NCI-H460 (cell line): Measurements from ENCODE around the gene PLCD3. TPM values are rescaled to one million over a fixed set of nuclear protein-coding genes. Genes with fewer than 3 reads are reported as not detected.
"Not testable (repeated sequence)": the region's sequence is repeated elsewhere in the genome, so short reads cannot be mapped to it uniquely, and the experiment has no call there.

Experiments used
- DNase-seq: peaks from one replicate; pipeline ENCODE4 v3.0.0-alpha.2; 2016; ENCODE audit warnings: low read depth; ENCODE audit errors: extremely low read depth
- total RNA-seq: library from RNA; depleted of rRNA; stranded (reverse); fragments of >200 nt; shearing (Covaris generic); gene quantifications from 2 replicates; pipeline ENCODE4 v1.2.3, GENCODE V29; 2014

The PLCD3 gene
- total RNA-seq, 1 experiment from 2014 or later: 92.9 TPM

GRCh38 chr17:45135192-45135977, 3.1 kb upstream of the PLCD3 start, which contains the start of gene ACBD4:
ACBD4 (plus strand) TSS chr17:45135687; CDS start chr17:45136145, 458 bp downstream.
- peak; percentile 98 for DNase-seq

GRCh38 chr17:45132572-45133463, 503 bp upstream of the PLCD3 start:
- DNase-seq: peak; percentile 80

GRCh38 chr17:45131616-45132319, 547 bp downstream of the PLCD3 start:
- DNase-seq: no peak

GRCh38 chr17:45130681-45131615, 1.4 kb downstream of the PLCD3 start:
- DNase-seq: no peak

GRCh38 chr17:45129940-45130680, 2.2 kb downstream of the PLCD3 start:
- no peak for DNase-seq

GRCh38 chr17:45129426-45129939, 2.8 kb downstream of the PLCD3 start:
- DNase-seq: peak; percentile 65

- DNase-seq: no peak
These were observed 3.3 kb downstream of the PLCD3 start for GRCh38 chr17:45128989-45129388.

GRCh38 chr17:45128331-45128730, 4.0 kb downstream of the PLCD3 start:
- DNase-seq: no peak

- DNase-seq: peak; percentile 49
These were observed 4.6 kb downstream of the PLCD3 start for GRCh38 chr17:45127548-45128300.

- no peak for DNase-seq
These were observed 5.1 kb downstream of the PLCD3 start for GRCh38 chr17:45127207-45127547.

GRCh38 chr17:45125509-45125908, 6.8 kb downstream of the PLCD3 start:
- DNase-seq: no peak

- DNase-seq: not testable (repeated sequence)
These were observed 7.6 kb downstream of the PLCD3 start for GRCh38 chr17:45124797-45125122.

GRCh38 chr17:45123930-45124796, 8.2 kb downstream of the PLCD3 start:
- DNase-seq: peak; percentile 84

- no peak for DNase-seq
These were observed 9.1 kb downstream of the PLCD3 start for GRCh38 chr17:45123076-45123770.

- DNase-seq: no peak
These were observed 11.3 kb downstream of the PLCD3 start for GRCh38 chr17:45121055-45121454.

GRCh38 chr17:45120558-45120957, 11.8 kb downstream of the PLCD3 start:
- no peak for DNase-seq

GRCh38 chr17:45119964-45120363, 12.4 kb downstream of the PLCD3 start:
- no peak for DNase-seq
